DND-41 (cell line): ENCODE results near the gene CTSE.

ENCODE experiments used
- ATAC-seq: fragments of 200-7000 bp; cut with Tn5 transposase; 3 replicates; pipeline ENCODE4 v1.9.1; 2021; ENCODE audit warnings: low read depth; ENCODE audit not compliant: insufficient read depth
- DNase-seq: peaks from one replicate; pipeline ENCODE4 v3.0.0-alpha.2; 2020
- H2AFZ ChIP-seq: 2 replicates; pipeline ENCODE4 v1.6.0; 2012; ENCODE audit warnings: low read depth, low read length
- H3K27ac ChIP-seq: 2 replicates; pipeline ENCODE4 v1.5.1; 2012; ENCODE audit warnings: low read length, inconsistent platforms
- H3K27me3 ChIP-seq: fragments of 200-600 bp; sonication (generic); 2 replicates; pipeline ENCODE4 v1.6.0; 2012; ENCODE audit warnings: low read length, mild to moderate bottlenecking, inconsistent platforms; ENCODE audit not compliant: insufficient read depth, poor library complexity
- H3K36me3 ChIP-seq: 2 replicates; pipeline ENCODE4 v1.5.1; 2012; ENCODE audit warnings: low read length, inconsistent platforms; ENCODE audit not compliant: insufficient read depth
- H3K4me1 ChIP-seq: 2 replicates; pipeline ENCODE4 v1.5.1; 2012; ENCODE audit warnings: mild to moderate bottlenecking, low read length; ENCODE audit not compliant: insufficient read depth
- H3K4me2 ChIP-seq: 2 replicates; pipeline ENCODE4 v1.6.0; 2012; ENCODE audit warnings: mild to moderate bottlenecking, moderate library complexity, low read length, inconsistent platforms; ENCODE audit not compliant: insufficient read depth
- H3K4me3 ChIP-seq, 2 experiments: fragments of 200-600 bp in 1 of 2; shearing (Covaris generic) in 1 of 2; 2 replicates each; pipeline ENCODE4 v1.5.1; 2012 to 2016; ENCODE audit warnings: inconsistent platforms in 2 of 2, low read length in 2 of 2, mild to moderate bottlenecking in 2 of 2, low read depth in 1 of 2, moderate library complexity in 1 of 2
- H3K79me2 ChIP-seq: 2 replicates; pipeline ENCODE4 v1.6.0; 2012; ENCODE audit warnings: low read length, inconsistent platforms; ENCODE audit not compliant: insufficient read depth
- H3K9ac ChIP-seq: 2 replicates; pipeline ENCODE4 v1.6.0; 2012; ENCODE audit warnings: low read depth, mild to moderate bottlenecking, inconsistent platforms, low read length, moderate library complexity
- H3K9me3 ChIP-seq: 2 replicates; pipeline ENCODE4 v1.5.1; 2012; ENCODE audit warnings: low read length, moderate library complexity, mild to moderate bottlenecking, inconsistent platforms; ENCODE audit not compliant: insufficient read depth, severe bottlenecking
- H4K20me1 ChIP-seq: 2 replicates; pipeline ENCODE4 v1.6.0; 2012; ENCODE audit warnings: low read length; ENCODE audit not compliant: insufficient read depth
- CTCF ChIP-seq: IDR thresholded peaks from 2 replicates; pipeline ENCODE4 v1.5.1; 2012; ENCODE audit warnings: borderline replicate concordance, low read length, moderate library complexity, mild to moderate bottlenecking; ENCODE audit not compliant: poor library complexity, severe bottlenecking; ENCODE audit errors: extremely low read depth
- EZH2 ChIP-seq: IDR thresholded peaks from 3 replicates; pipeline ENCODE4 v1.6.1; 2012; ENCODE audit warnings: borderline replicate concordance, low read depth, mild to moderate bottlenecking, moderate library complexity, low read length, inconsistent platforms; ENCODE audit not compliant: severe bottlenecking

The CTSE gene

GRCh38 chr1:205973377-205974232 is 50.1 kb downstream of the CTSE start:
- H2AFZ ChIP-seq = no peak overlapping the region
- no peak overlapping the region for H3K9ac ChIP-seq
- no peaks in the 10 kb centered on the region for H3K27me3 ChIP-seq
- ATAC-seq (no peak), DNase-seq (no peak)
- TF ChIP-seq EZH2 (no peak), CTCF (no peak)
- H3K9me3 ChIP-seq = no peaks in the 10 kb centered on the region
- H3K4me3 ChIP-seq = no peak overlapping the region
- no peak overlapping the region for H3K4me2 ChIP-seq
- H3K4me1 ChIP-seq = no peaks in the 10 kb centered on the region
- H3K79me2 ChIP-seq = no peaks in the 10 kb centered on the region
- H3K36me3 ChIP-seq = no peaks in the 10 kb centered on the region
- H4K20me1 ChIP-seq = peaks cover 16% of the 10 kb centered on the region; the same call in 1 of the 2 replicates
- H3K27ac ChIP-seq = no peak overlapping the region

GRCh38 chr1:205972491-205973168 is 51.1 kb downstream of the CTSE start:
- Histone ChIP-seq H2AFZ (no peak overlapping the region), H3K4me1 (no peaks in the 10 kb centered on the region), H4K20me1 (peaks cover 16% of the 10 kb centered on the region; the same call in 1 of the 2 replicates), H3K4me3 (no peak overlapping the region), H3K36me3 (no peaks in the 10 kb centered on the region), H3K27ac (no peak overlapping the region), H3K9me3 (no peaks in the 10 kb centered on the region), H3K9ac (no peak overlapping the region), H3K4me2 (no peak overlapping the region), H3K27me3 (no peaks in the 10 kb centered on the region), H3K79me2 (no peaks in the 10 kb centered on the region)
- no peak for DNase-seq
- no peak for ATAC-seq
- no peak for TF ChIP-seq CTCF
- TF ChIP-seq EZH2 = no peak

- Histone ChIP-seq H2AFZ (no peak overlapping the region), H4K20me1 (peaks cover 16% of the 10 kb centered on the region; the same call in 1 of the 2 replicates), H3K4me2 (no peak overlapping the region), H3K27me3 (no peaks in the 10 kb centered on the region), H3K36me3 (no peaks in the 10 kb centered on the region), H3K9me3 (no peaks in the 10 kb centered on the region), H3K27ac (no peak overlapping the region), H3K4me3 (no peak overlapping the region), H3K9ac (no peak overlapping the region), H3K4me1 (no peaks in the 10 kb centered on the region), H3K79me2 (no peaks in the 10 kb centered on the region)
- DNase-seq = no peak
- no peak for ATAC-seq
- TF ChIP-seq CTCF (no peak), EZH2 (no peak)
Observed at GRCh38 chr1:205972081-205972480, 51.6 kb downstream of the CTSE start.
